K562 (cell line): ENCODE results near the gene FRG1. TPM values are rescaled to one million over a fixed set of nuclear protein-coding genes. Genes with fewer than 3 reads are reported as not detected.

Experiments used
- ARID4B ChIP-seq: sonication (generic); formaldehyde crosslinking; IDR thresholded peaks from 2 replicates; pipeline ENCODE4 v1.8.0; 2022; ENCODE audit warnings: mild to moderate bottlenecking, missing genetic modification reagents
- ATF7 ChIP-seq: fragments of 450-650 bp; IDR thresholded peaks from 2 replicates; pipeline ENCODE4 v1.7.1; 2014; ENCODE audit warnings: mild to moderate bottlenecking, moderate library complexity
- CREB1 ChIP-seq, 2 experiments: sonication (generic) in 1 of 2; formaldehyde crosslinking in 1 of 2; IDR thresholded peaks; 2 replicates each; pipeline versions ENCODE4 v1.6.1 to v1.8.0; 2012 to 2022; ENCODE audit warnings: inconsistent platforms in 1 of 2, mild to moderate bottlenecking in 1 of 2, missing genetic modification reagents in 1 of 2, moderate library complexity in 1 of 2
- FOXM1 ChIP-seq, 2 experiments: fragments of 450-650 bp in 1 of 2; sonication (generic) in 1 of 2; formaldehyde crosslinking in 1 of 2; IDR thresholded peaks; 2 replicates each; pipeline versions ENCODE4 v1.6.1 to v1.9.0; 2017 to 2022; ENCODE audit warnings: low read depth in 2 of 2, mild to moderate bottlenecking in 2 of 2, missing genetic modification reagents in 1 of 2, moderate library complexity in 1 of 2
- HDGF ChIP-seq: fragments of 450-650 bp; IDR thresholded peaks from 2 replicates; pipeline ENCODE4 v1.6.1; 2016
- KAT7 ChIP-seq: sonication (generic); formaldehyde crosslinking; IDR thresholded peaks from 2 replicates; pipeline ENCODE4 v1.8.0; 2022; ENCODE audit warnings: missing genetic modification reagents, mild to moderate bottlenecking, borderline replicate concordance
- NR2C1 ChIP-seq, 2 experiments: fragments of 450-650 bp; IDR thresholded peaks; 2 replicates each; pipeline ENCODE4 v1.6.1; 2017; ENCODE audit warnings: mild to moderate bottlenecking in 2 of 2, antibody characterized with exemption in 1 of 2, inconsistent platforms in 1 of 2, missing compliant biosample characterization in 1 of 2, missing genetic modification characterization in 1 of 2
- NR2C2 ChIP-seq, 2 experiments: fragments of 200-800 bp in 1 of 2; sonication (Bioruptor generic) in 1 of 2; sonication (generic) in 1 of 2; formaldehyde crosslinking in 1 of 2; IDR thresholded peaks; 2 replicates each; pipeline versions ENCODE4 v1.6.1 to v1.8.0; 2016 to 2022; ENCODE audit warnings: mild to moderate bottlenecking in 1 of 2, missing compliant biosample characterization in 1 of 2, missing genetic modification characterization in 1 of 2, missing genetic modification reagents in 1 of 2
- THAP7 ChIP-seq: fragments of 250-450 bp; sonication (Bioruptor Pico); IDR thresholded peaks from 2 replicates; pipeline ENCODE4 v1.5.0; 2021
- ZFX ChIP-seq: sonication (generic); formaldehyde crosslinking; IDR thresholded peaks from 2 replicates; pipeline ENCODE4 v1.8.0; 2022; ENCODE audit warnings: mild to moderate bottlenecking, missing genetic modification reagents, moderate library complexity
- polyA plus RNA-seq, 8 experiments: library from polyadenylated mRNA; depleted of rRNA in 4 of 8; stranded (reverse) in 5 of 8; unstranded in 3 of 8; fragments of >200 nt; fragmentation: Nextera tagmentation in 2 of 8; fragmentation: Illumina TruSeq in 1 of 8; extraction: Ambion mirVana in 2 of 8; extraction: Trizol in 1 of 8; gene quantifications; 2 replicates each; pipeline versions ENCODE4 v1.2.1 to v1.2.3, GENCODE V29; 2011 to 2014; ENCODE audit warnings: inconsistent platforms in 1 of 8, missing spikeins in 1 of 8
- total RNA-seq, 7 experiments: library from RNA; depleted of rRNA in 6 of 7; stranded (reverse); fragments of >200 nt in 6 of 7; fragmentation: Illumina TruSeq in 2 of 7; extraction: Trizol in 2 of 7; gene quantifications; 2 replicates each; pipeline versions ENCODE4 v1.2.1 to v1.2.3, GENCODE V29; 2011 to 2021; ENCODE audit warnings: low replicate concordance in 1 of 7
- TF ChIP-seq, protein P1 (sequence below): sonication (generic); formaldehyde crosslinking; IDR thresholded peaks from 2 replicates; pipeline ENCODE4 v1.8.0; 2023; ENCODE audit warnings: mild to moderate bottlenecking, missing genetic modification reagents

The FRG1 gene
- total and polyA plus RNA-seq, 9 of the 15 experiments (the other 6 are each of a cell fraction or from before 2014, with no cell fraction given), result 36.4 to 203 (median 112) TPM

DNA sequence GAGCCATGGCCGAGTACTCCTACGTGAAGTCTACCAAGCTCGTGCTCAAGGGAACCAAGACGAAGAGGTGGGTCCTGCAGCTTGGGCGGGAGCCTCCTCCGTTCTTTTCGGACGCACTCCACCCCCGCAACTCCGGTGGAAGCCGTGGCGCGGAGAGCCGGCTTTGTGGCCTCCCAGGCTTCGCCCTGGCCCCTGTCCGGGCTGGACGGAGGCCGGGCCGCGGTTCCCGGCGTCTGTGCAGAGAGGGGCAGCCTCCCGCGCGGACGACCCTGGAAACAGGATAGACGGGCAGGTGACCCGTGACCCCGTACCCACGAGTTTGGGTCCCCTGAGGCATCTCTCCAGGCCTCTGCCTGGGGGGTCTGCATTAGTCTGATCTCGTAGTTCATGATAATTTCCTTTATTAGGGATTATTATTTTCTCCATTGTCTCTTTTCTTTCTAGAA, 356 bp downstream of the FRG1 start (continued):
- TF ChIP-seq ARID4B (CRISPR knock-in tag), result no peak
- peak; percentile 79 for TF ChIP-seq ZFX (CRISPR knock-in tag)
- no peak for TF ChIP-seq THAP7 (CRISPR knock-in tag)
- TF ChIP-seq FOXM1 (IDR thresholded peaks at IDR 0.05; ENCODE audit: low read depth), result no peak
- peak; percentile 70; the same call in 1 of the 2 replicates for TF ChIP-seq FOXM1 (CRISPR knock-in tag; IDR thresholded peaks at IDR 0.05; ENCODE audit: low read depth)
- peak; percentile 45 for TF ChIP-seq NR2C1 (IDR thresholded peaks at IDR 0.05)
- TF ChIP-seq NR2C1 (tag; IDR thresholded peaks at IDR 0.05), result no peak
- TF ChIP-seq, protein P1, sequence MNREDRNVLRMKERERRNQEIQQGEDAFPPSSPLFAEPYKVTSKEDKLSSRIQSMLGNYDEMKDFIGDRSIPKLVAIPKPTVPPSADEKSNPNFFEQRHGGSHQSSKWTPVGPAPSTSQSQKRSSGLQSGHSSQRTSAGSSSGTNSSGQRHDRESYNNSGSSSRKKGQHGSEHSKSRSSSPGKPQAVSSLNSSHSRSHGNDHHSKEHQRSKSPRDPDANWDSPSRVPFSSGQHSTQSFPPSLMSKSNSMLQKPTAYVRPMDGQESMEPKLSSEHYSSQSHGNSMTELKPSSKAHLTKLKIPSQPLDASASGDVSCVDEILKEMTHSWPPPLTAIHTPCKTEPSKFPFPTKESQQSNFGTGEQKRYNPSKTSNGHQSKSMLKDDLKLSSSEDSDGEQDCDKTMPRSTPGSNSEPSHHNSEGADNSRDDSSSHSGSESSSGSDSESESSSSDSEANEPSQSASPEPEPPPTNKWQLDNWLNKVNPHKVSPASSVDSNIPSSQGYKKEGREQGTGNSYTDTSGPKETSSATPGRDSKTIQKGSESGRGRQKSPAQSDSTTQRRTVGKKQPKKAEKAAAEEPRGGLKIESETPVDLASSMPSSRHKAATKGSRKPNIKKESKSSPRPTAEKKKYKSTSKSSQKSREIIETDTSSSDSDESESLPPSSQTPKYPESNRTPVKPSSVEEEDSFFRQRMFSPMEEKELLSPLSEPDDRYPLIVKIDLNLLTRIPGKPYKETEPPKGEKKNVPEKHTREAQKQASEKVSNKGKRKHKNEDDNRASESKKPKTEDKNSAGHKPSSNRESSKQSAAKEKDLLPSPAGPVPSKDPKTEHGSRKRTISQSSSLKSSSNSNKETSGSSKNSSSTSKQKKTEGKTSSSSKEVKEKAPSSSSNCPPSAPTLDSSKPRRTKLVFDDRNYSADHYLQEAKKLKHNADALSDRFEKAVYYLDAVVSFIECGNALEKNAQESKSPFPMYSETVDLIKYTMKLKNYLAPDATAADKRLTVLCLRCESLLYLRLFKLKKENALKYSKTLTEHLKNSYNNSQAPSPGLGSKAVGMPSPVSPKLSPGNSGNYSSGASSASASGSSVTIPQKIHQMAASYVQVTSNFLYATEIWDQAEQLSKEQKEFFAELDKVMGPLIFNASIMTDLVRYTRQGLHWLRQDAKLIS (CRISPR knock-in tag), result peak; percentile 76; the same call in 1 of the 2 replicates
- TF ChIP-seq CREB1 (IDR thresholded peaks at IDR 0.05), result no peak
- peak; percentile 6 for TF ChIP-seq CREB1 (CRISPR knock-in tag; IDR thresholded peaks at IDR 0.05)
- TF ChIP-seq HDGF, result no peak
- TF ChIP-seq KAT7 (CRISPR knock-in tag), result peak; percentile 37; the same call in 1 of the 2 replicates
- TF ChIP-seq NR2C2 (CRISPR knock-in tag; IDR thresholded peaks at IDR 0.05), result no peak
- peak; percentile 91 for TF ChIP-seq NR2C2 (tag; IDR thresholded peaks at IDR 0.05)
- no peak; the same call in 1 of the 2 replicates for TF ChIP-seq ATF7
